HL-60/S4 (cell line): ENCODE results near the gene KCNB1.

ENCODE experiments used
- in situ Hi-C: fragments of 300-500 bp; cut with MboI; formaldehyde crosslinking; loops from 2 replicates; pipeline ENCODE4 v1.14.3; 2022; ENCODE audit warnings: low sequenced_read_pairs

Gene KCNB1

DNA sequence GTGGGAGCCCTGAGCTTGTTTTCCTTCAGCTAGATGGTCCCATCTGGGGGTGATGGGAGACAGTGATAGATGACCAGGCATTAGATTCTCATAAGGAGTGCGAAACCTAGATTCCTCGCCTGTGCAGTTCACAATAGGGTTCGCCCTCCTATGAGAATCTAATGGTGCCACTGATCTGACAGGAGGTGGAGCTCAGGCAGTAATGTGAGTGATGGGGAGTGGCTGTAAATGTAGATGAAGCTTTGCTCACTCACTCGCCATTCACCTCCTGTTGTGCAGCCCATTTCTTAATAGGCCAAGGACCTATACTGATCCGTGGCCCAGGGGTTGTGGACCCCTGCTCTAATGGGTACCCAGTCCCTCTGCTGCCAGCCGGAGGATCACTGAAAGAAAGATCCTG, 20.7 kb upstream of the KCNB1 start:
- in situ Hi-C loops: loop anchor here (25.0 kb wide), 1 partner anchor 366 kb away; no protein-coding TSS in a partner anchor

- in situ Hi-C loops: loop anchor here (25.0 kb wide), 1 partner anchor 365 kb away; no protein-coding TSS in a partner anchor
Observed at GRCh38 chr20:49501917-49502316, 19.4 kb upstream of the KCNB1 start.

DNA sequence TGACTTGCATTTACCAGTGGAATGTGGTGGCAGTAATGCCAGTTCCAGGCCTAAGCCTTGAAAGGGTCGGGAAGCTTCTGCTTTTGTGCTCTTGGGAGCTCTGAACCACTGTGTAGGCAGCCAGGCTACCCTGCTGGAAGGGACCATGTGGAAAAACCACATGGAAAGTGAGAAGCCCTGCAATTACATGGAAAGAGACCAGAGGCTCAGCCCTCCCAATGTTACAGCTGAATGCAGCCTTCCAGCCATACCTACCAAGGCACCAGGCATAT, 14.9 kb upstream of the KCNB1 start:
- in situ Hi-C loops: no loop called here

- in situ Hi-C loops: no loop called here
Observed at GRCh38 chr20:49496553-49497397, 14.3 kb upstream of the KCNB1 start.

DNA sequence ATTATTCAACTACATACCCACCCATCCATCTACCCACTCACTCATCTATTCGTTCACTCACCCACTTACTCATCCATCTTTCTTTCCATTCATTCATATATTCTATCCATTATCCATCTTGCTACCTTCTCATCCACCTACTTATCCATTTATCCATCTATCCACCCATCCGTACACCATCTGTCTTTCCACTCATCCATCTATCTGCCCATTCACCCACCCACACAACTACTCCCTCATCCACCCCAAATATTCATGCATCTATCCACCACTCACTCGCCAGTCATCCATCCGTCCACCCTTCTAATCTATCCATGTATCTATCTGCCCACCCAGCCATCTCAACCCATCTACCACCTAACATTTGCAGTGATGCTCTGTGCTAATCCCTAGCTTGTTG, 13.6 kb upstream of the KCNB1 start:
- in situ Hi-C loops: no loop called here

GRCh38 chr20:49490689-49491088, 8.2 kb upstream of the KCNB1 start:
- in situ Hi-C loops: no loop called here

- in situ Hi-C loops: no loop called here
Observed at GRCh38 chr20:49489688-49490087, 7.2 kb upstream of the KCNB1 start.

GRCh38 chr20:49486064-49486463, 3.6 kb upstream of the KCNB1 start:
- in situ Hi-C loops: no loop called here

DNA sequence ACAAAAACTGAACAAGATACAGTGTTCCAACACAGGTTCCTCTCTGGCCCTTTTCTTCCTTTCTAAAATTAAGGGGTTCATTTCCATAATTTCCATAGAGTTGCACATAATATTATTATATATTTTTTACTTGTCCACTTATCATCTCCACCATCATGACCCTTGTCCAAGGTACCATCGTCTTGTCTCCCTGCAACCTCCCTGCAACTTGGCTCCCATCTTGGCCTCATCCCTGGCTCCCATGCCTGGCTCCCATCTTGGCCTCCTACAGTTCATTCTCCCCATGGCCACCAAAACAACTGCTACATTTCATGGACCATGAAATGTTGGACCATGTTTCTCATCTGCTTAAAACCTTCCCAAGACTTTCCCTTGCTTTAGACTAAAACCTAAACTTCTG, 3.1 kb upstream of the KCNB1 start:
- in situ Hi-C loops: no loop called here

- in situ Hi-C loops: no loop called here
Observed at GRCh38 chr20:49484180-49485140, 2.0 kb upstream of the KCNB1 start.

DNA sequence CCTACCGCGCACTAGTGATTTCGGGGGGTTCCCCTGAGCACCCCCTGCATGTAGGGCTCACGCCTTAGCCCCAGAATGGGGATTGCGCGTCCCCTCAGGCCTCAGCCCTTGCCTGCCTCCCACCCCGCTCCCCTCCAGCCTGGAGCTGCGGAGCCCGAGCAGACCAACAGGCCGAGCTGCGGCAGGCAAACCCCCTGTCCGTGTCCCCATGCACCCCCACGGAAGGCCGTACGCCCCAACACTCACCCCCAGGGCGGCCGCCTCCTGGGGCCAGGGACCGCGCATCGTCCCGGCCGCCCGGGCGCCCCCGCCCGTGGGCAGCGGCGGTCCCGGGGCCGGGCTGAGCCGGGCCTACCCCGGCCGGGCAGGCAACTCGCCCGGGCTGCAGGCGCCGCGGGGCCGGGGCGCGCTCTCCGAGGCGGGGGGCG, 1.2 kb upstream of the KCNB1 start:
- in situ Hi-C loops: no loop called here

GRCh38 chr20:49483018-49483695, 689 bp upstream of the KCNB1 start:
- in situ Hi-C loops: no loop called here

DNA sequence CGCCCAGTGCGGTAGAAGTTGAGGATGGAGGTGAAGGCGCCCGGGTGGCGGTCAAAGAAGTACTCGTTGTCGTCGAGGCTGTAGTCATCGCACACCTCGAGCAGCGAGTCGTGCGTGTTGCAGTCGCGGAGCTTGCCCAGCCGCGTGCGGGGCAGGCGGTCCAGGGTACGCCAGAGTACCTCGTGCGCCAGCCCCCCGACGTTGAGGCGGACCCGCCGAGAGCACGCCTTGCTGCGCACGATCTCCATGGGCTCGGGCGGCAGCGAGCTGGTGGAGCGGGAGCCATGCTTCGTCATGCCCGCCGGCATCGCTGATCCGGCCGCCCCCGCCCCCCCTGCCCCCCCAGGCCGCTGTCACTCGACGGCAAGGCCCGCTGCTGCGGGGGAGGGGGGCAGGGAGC, 295 bp downstream of the KCNB1 start:
- in situ Hi-C loops: no loop called here

- in situ Hi-C loops: no loop called here
Observed at GRCh38 chr20:49481116-49481515, 1.4 kb downstream of the KCNB1 start.

DNA sequence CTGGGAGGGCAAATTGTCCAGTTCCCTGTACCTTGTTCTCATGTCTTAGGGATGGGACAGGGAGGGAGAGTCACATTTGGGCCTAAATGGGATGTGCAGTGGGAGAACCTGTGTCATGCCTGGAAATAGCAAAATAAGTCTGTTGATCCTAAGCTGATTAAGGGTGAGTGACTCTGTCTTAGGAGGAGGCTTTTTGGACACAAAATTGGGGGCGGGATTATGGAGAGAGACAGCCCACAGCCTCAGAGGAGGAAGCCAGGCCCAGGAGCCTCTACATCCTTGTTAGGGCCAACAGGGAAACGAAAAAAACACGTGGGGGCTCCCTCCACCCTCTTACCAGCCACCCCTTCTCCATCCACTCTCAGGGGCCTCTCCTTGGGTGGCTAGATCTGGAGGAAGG, 2.2 kb downstream of the KCNB1 start:
- in situ Hi-C loops: no loop called here

DNA sequence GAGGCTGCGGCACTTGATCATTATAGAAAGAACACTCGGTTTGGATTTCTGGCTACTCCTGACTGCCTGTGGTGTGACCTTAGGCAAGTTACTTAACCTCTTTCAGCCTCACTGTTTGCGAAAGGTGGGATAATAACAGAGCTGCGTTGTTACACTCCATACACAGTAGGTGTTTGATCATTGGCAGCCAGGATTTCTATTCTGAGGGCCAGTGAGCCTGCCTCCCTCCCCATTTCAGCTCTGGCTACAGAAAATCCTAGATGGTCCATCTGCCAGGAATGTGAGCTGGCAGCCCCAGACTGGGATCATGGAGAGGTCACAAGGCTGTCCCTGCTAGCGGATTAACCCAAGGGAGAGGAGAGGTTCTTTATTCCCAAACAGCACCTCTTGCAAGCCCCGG, 2.7 kb downstream of the KCNB1 start:
- in situ Hi-C loops: no loop called here

GRCh38 chr20:49478754-49479689, 3.4 kb downstream of the KCNB1 start:
- in situ Hi-C loops: no loop called here

- in situ Hi-C loops: no loop called here
Observed at GRCh38 chr20:49478266-49478665, 4.2 kb downstream of the KCNB1 start.

- in situ Hi-C loops: no loop called here
Observed at GRCh38 chr20:49477200-49477599, 5.3 kb downstream of the KCNB1 start.

DNA sequence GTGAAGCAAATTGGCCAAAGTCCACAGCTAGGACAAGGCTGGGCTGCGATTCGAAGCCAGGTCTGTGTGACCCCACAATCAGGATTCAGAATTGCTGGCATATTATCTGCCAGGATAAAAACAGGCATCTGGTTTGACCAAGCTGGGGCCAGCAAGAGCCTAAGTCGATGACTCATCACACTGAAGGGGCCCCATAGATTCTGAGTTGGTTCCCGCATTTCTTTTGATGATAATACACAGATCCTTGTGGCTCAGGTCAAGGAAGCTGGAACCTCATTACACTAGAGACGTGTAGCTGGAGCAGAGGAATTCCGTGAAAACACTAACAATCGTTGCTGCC, 6.5 kb downstream of the KCNB1 start:
- in situ Hi-C loops: no loop called here
